ENCODE results near the gene TBC1D1. TPM values are rescaled to one million over a fixed set of nuclear protein-coding genes. Genes with fewer than 3 reads are reported as not detected.

TBC1D1 gene
- polyA plus RNA-seq, 1 experiment, result 50.7 TPM

GRCh38 chr4:38167973-38168372, 277.1 kb downstream of the TBC1D1 start:
- no peaks in the 10 kb centered on the region for H3K27me3 ChIP-seq (ENCODE audit: control insufficient read depth, insufficient read depth, low read length)
- TF ChIP-seq CTCF (IDR thresholded peaks at IDR 0.05; ENCODE audit: low read depth, low read length), result no peak
- POLR2A ChIA-PET, result no interaction called here
- no peak overlapping the region for H3K4me3 ChIP-seq (ENCODE audit: low read depth, low read length)
- CTCF ChIA-PET, result interaction anchor here (2.6 kb wide), 1 partner anchor 11 kb away, joined by 13 read pairs; no protein-coding TSS in a partner anchor
- peaks cover 5% of the 10 kb centered on the region; the same call in 1 of the 2 replicates for H3K9me3 ChIP-seq (ENCODE audit: control insufficient read depth, insufficient read depth, low read length)
- DNase-seq (ENCODE audit: low read depth, low spot score), result no peak
- no peak overlapping the region for H3K27ac ChIP-seq (ENCODE audit: low read depth, low read length)

- ChIA-PET POLR2A (no interaction called here), CTCF (interaction anchor here (0.9 to 2.6 kb wide), 4 partner anchors 9 to 562 kb away, joined by 3 to 13 read pairs (median 4); no protein-coding TSS in a partner anchor)
- peaks cover 5% of the 10 kb centered on the region; the same call in 1 of the 2 replicates for H3K9me3 ChIP-seq (ENCODE audit: control insufficient read depth, insufficient read depth, low read length)
- DNase-seq (ENCODE audit: low read depth, low spot score), result no peak
- TF ChIP-seq CTCF (IDR thresholded peaks at IDR 0.05; ENCODE audit: low read depth, low read length), result no peak
- H3K27ac ChIP-seq (ENCODE audit: low read depth, low read length), result no peak overlapping the region
- H3K27me3 ChIP-seq (ENCODE audit: control insufficient read depth, insufficient read depth, low read length), result no peaks in the 10 kb centered on the region
- no peak overlapping the region for H3K4me3 ChIP-seq (ENCODE audit: low read depth, low read length)
Observed at GRCh38 chr4:38169524-38169923, 278.6 kb downstream of the TBC1D1 start.

DNA sequence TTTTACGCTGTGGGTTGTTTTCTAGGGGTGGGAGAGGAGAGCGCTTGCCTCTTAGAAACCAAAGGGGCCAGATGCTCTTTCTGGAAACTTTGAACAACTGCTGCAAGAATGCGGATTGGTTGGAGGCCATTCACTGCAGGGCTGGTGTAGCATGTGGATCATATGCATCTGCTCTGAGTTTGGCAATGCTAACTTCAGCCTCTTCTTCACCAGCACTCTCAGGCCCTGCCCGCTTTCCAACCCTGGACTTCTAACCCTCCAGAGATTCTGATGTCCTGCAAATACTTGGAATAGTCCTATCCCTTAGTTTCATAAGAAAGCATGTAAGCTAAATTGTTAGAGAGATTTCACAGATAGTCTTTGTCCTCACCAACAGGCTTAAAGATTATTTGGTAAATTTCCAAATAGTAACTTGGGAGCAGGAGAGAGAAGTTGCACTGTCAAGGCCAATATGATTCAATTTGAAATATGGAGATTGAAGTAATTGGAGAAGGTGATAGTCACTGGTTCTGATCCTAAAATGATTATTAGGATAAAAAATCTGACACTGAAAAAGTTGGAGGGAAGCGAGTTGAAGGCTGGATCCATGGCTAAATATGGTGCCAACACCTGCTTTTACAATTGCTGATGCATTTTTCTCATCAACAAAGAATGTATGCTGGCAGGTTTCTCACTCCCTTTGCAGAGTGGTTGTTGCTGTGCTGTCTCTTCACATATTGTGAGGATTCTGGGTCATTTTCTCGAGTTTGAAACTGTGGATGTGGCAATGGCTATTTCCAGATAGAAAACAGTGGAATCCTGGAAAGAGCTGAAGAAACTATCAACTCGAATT, 279.7 kb downstream of the TBC1D1 start:
- DNase-seq (ENCODE audit: low read depth, low spot score), result no peak
- TF ChIP-seq CTCF (IDR thresholded peaks at IDR 0.05; ENCODE audit: low read depth, low read length), result no peak
- CTCF ChIA-PET, result interaction anchor here (1.2 to 2.6 kb wide), 4 partner anchors 9 to 108 kb away, joined by 3 to 13 read pairs (median 6); no protein-coding TSS in a partner anchor
- POLR2A ChIA-PET, result no interaction called here
- H3K27me3 ChIP-seq (ENCODE audit: control insufficient read depth, insufficient read depth, low read length), result no peaks in the 10 kb centered on the region
- H3K27ac ChIP-seq (ENCODE audit: low read depth, low read length), result no peak overlapping the region
- peaks cover 5% of the 10 kb centered on the region; the same call in 1 of the 2 replicates for H3K9me3 ChIP-seq (ENCODE audit: control insufficient read depth, insufficient read depth, low read length)
- H3K4me3 ChIP-seq (ENCODE audit: low read depth, low read length), result no peak overlapping the region

DNA sequence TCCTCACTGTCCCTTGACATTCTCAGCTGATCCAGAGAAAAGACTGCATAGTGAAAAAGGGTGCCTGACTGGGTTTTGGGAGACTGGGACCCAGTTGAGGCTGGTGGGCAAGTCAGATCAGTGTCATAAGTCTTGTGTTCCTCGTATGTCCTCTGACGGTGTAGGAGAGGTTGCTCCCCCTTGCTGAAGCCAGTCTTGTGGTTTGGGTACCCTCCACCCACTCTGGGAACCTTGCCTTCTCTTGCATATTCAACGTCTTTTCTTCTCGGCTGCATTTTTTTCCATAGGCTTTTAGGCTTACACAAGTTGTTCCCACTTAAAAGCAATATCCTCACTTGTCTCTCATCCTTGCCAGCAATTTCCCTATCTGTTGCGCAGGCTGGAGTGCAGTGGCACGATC, 281.2 kb downstream of the TBC1D1 start:
- no peak for TF ChIP-seq CTCF (IDR thresholded peaks at IDR 0.05; ENCODE audit: low read depth, low read length)
- POLR2A ChIA-PET, result no interaction called here
- Histone ChIP-seq H3K4me3 (ENCODE audit: low read depth, low read length) (no peak overlapping the region), H3K27ac (ENCODE audit: low read depth, low read length) (no peak overlapping the region), H3K9me3 (ENCODE audit: control insufficient read depth, insufficient read depth, low read length) (peaks cover 5% of the 10 kb centered on the region; the same call in 1 of the 2 replicates), H3K27me3 (ENCODE audit: control insufficient read depth, insufficient read depth, low read length) (no peaks in the 10 kb centered on the region)
- CTCF ChIA-PET, result interaction anchor here (0.6 to 1.7 kb wide), 3 partner anchors 7 to 109 kb away, joined by 5 to 10 read pairs (median 6); no protein-coding TSS in a partner anchor
- DNase-seq (ENCODE audit: low read depth, low spot score), result no peak

All from AG04450 (cell line).